BLaER1 treated with 17β-estradiol and CSF1 and Interleukin-3, amounts not matched to agents 10 nM and 100 nM (cell line): ENCODE results near the gene TUT4.
A peak's percentile ranks its signal among the peaks of the same experiment; 100 is the strongest.

ENCODE experiments used
- H3K27ac ChIP-seq, 11 experiments: shearing (Covaris generic); formaldehyde crosslinking; 2 replicates each; pipeline ENCODE4 v1.8.1; 2022
- H3K27me3 ChIP-seq, 11 experiments: shearing (Covaris generic); formaldehyde crosslinking; 2 replicates each; pipeline ENCODE4 v1.8.1; 2022
- H3K36me3 ChIP-seq, 11 experiments: shearing (Covaris generic); formaldehyde crosslinking; 2 replicates each; pipeline ENCODE4 v1.8.1; 2022
- H3K4me1 ChIP-seq, 10 experiments: shearing (Covaris generic); formaldehyde crosslinking; 2 replicates each; pipeline ENCODE4 v1.8.1; 2022
- H3K4me2 ChIP-seq, 11 experiments: shearing (Covaris generic); formaldehyde crosslinking; 2 replicates each; pipeline ENCODE4 v1.8.1; 2022
- H3K4me3 ChIP-seq, 10 experiments: shearing (Covaris generic); formaldehyde crosslinking; 2 replicates each; pipeline ENCODE4 v1.8.1; 2022
- H3K9ac ChIP-seq, 11 experiments: shearing (Covaris generic); formaldehyde crosslinking; 2 replicates each; pipeline ENCODE4 v1.8.1; 2022
- H3K9me3 ChIP-seq, 11 experiments: shearing (Covaris generic); formaldehyde crosslinking; replicated peaks in 1 of 11; 2 replicates each; pipeline ENCODE4 v1.8.1; 2022
- H4K20me1 ChIP-seq, 11 experiments: shearing (Covaris generic); formaldehyde crosslinking; 2 replicates each; pipeline ENCODE4 v1.8.1; 2022
- Cebpa-rat ChIP-seq, 11 experiments: shearing (Covaris generic); IDR thresholded peaks; 2 replicates each; pipeline ENCODE4 v1.8.1; 2022

The TUT4 gene

DNA sequence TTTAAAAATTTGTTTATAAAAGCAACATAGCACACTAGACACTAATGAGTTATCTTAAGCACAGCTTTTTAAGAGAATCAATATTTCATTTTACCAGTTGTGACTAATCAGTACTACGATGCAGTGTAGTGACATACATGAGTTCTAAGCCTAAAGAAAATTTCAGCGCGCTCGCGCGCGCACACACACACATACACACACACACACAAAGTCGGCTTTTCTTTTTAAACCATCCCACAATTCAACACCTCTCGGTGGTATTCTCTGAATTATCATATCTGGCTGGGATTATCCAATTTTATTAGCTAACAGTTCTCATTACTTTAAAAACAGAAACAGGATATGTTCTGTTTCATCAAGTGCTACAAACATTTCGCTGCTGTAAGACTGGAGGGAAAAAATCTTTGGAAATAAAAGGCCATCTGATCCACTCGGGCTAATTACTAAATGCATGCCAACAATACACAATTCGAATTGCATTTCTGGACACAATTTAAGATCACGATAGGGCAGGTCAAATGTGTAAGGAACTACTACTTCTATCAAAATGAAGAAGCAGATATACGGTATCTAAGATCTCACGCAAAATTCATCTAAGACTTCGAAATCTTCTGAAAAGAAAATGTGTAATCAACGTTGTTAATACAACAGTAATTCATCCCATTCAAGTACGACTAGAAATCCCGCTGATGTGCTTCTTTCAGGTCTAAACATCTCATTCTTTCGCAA lies 1.2 kb downstream of the TUT4 start:
- Histone ChIP-seq H3K9me3 (peaks cover 3 to 14% (median 10%) of the 10 kb centered on the region in 11 experiments; a peak in 21 of 22 replicates), H4K20me1 (peaks cover 0 to 60% (median 38%) of the 10 kb centered on the region in 11 experiments; a peak in 18 of 22 replicates)

GRCh38 chr1:52550447-52550846 lies 2.4 kb downstream of the TUT4 start:
- peaks cover 18 to 36% (median 27%) of the 10 kb centered on the region in 10 experiments for H3K4me1 ChIP-seq
- H3K36me3 ChIP-seq = peaks cover 4 to 33% (median 21%) of the 10 kb centered on the region in 11 experiments; a peak in 19 of 22 replicates
- TF ChIP-seq Cebpa-rat (IDR thresholded peaks at IDR 0.05) = no peak
- no peaks in the 10 kb centered on the region for H3K27me3 ChIP-seq
- H3K4me3 ChIP-seq = peak overlapping the region in 1 of 10 experiments; percentile 1; a peak in 2 of 20 replicates
- no peak overlapping the region for H3K27ac ChIP-seq
- peak overlapping the region; percentile 56 to 92 (median 83) for H3K4me2 ChIP-seq
- H3K9ac ChIP-seq = peak overlapping the region in 5 of 11 experiments; percentile 38 to 97 (median 45); a peak in 8 of 22 replicates
- H4K20me1 ChIP-seq = peaks cover 0 to 68% (median 39%) of the 10 kb centered on the region in 11 experiments; a peak in 18 of 22 replicates
- H3K9me3 ChIP-seq = peaks cover 4 to 26% (median 22%) of the 10 kb centered on the region in 11 experiments; a peak in 21 of 22 replicates

More for the DNA sequence above, 1.2 kb downstream of the TUT4 start:
- no peak for TF ChIP-seq Cebpa-rat (IDR thresholded peaks at IDR 0.05)
- Histone ChIP-seq H3K36me3 (peaks cover 3 to 21% (median 9%) of the 10 kb centered on the region in 11 experiments; a peak in 18 of 22 replicates), H3K4me1 (peaks cover 18 to 37% (median 27%) of the 10 kb centered on the region in 10 experiments), H3K4me2 (peak overlapping the region; percentile 75 to 92 (median 83)), H3K9ac (peak overlapping the region; percentile 91 to 99 (median 98)), H3K27me3 (no peaks in the 10 kb centered on the region), H3K4me3 (peak overlapping the region; percentile 85 to 99 (median 95)), H3K27ac (peak overlapping the region; percentile 89 to 99 (median 97); a peak in 21 of 22 replicates)

GRCh38 chr1:52549267-52549666 lies 3.6 kb downstream of the TUT4 start:
- Histone ChIP-seq H4K20me1 (peaks cover 0 to 72% (median 39%) of the 10 kb centered on the region in 11 experiments; a peak in 18 of 22 replicates), H3K27ac (no peak overlapping the region), H3K4me3 (no peak overlapping the region), H3K9me3 (peaks cover 15 to 38% (median 34%) of the 10 kb centered on the region in 11 experiments), H3K36me3 (peaks cover 10 to 45% (median 33%) of the 10 kb centered on the region in 11 experiments; a peak in 21 of 22 replicates), H3K4me2 (peak overlapping the region in 2 of 11 experiments; percentile 8 to 23; a peak in 1 of 22 replicates), H3K27me3 (no peaks in the 10 kb centered on the region), H3K4me1 (peaks cover 8 to 25% (median 18%) of the 10 kb centered on the region in 10 experiments), H3K9ac (no peak overlapping the region)
- no peak for TF ChIP-seq Cebpa-rat (IDR thresholded peaks at IDR 0.05)

GRCh38 chr1:52546852-52547251 lies 6.0 kb downstream of the TUT4 start:
- Histone ChIP-seq H3K27ac (no peak overlapping the region), H3K36me3 (peaks cover 31 to 69% (median 56%) of the 10 kb centered on the region in 11 experiments), H3K9ac (no peak overlapping the region), H3K4me1 (peaks cover 5 to 20% (median 12%) of the 10 kb centered on the region in 10 experiments), H3K4me2 (no peak overlapping the region), H4K20me1 (peaks cover 0 to 76% (median 39%) of the 10 kb centered on the region in 11 experiments; a peak in 18 of 22 replicates), H3K4me3 (no peak overlapping the region), H3K27me3 (no peaks in the 10 kb centered on the region), H3K9me3 (peaks cover 40 to 62% (median 58%) of the 10 kb centered on the region in 11 experiments)
- no peak for TF ChIP-seq Cebpa-rat (IDR thresholded peaks at IDR 0.05)

- peaks cover 58 to 81% (median 76%) of the 10 kb centered on the region in 11 experiments for H3K9me3 ChIP-seq
- no peak overlapping the region for H3K9ac ChIP-seq
- no peaks in the 10 kb centered on the region for H3K27me3 ChIP-seq
- H3K4me3 ChIP-seq = peak overlapping the region in 3 of 10 experiments; percentile 11 to 13 (median 11); a peak in 4 of 20 replicates
- H4K20me1 ChIP-seq = peaks cover 0 to 72% (median 31%) of the 10 kb centered on the region in 11 experiments; a peak in 15 of 22 replicates
- H3K27ac ChIP-seq = no peak overlapping the region
- H3K36me3 ChIP-seq = peaks cover 34 to 88% (median 71%) of the 10 kb centered on the region in 11 experiments
- H3K4me2 ChIP-seq = no peak overlapping the region
- peaks cover 0 to 11% (median 1%) of the 10 kb centered on the region in 10 experiments; a peak in 7 of 20 replicates for H3K4me1 ChIP-seq
- no peak for TF ChIP-seq Cebpa-rat (IDR thresholded peaks at IDR 0.05)
Measured at GRCh38 chr1:52544665-52545525, 8.0 kb downstream of the TUT4 start.

DNA sequence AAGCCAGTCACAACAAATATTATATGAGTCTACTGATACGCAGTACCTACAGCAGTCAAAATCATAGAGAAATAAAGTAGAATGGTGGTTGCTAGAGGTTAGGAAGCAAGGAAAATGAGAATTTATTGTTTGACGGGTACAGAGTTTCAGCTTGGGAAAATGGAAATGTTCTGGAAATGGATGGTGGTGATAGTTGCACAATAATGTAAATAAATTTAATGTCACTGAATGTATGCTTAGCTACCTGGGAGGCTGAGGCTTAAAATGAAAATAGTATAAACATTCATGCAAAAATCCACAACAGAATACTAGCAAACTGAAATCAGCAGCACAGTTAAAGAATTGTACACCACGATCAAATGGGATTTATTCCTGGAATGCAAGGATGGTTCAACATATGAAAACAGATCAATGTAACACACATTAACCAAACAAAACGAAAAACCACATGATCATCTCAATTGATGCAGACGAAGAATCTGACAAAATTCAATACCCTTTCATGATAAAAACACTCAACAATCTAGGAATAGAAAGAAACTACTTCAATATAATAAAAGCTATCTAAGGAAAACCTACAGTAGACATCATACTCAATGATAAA lies 10.7 kb downstream of the TUT4 start:
- Histone ChIP-seq H3K27ac (no peak overlapping the region), H4K20me1 (peaks cover 0 to 71% (median 25%) of the 10 kb centered on the region in 11 experiments; a peak in 14 of 22 replicates), H3K4me3 (0 out of 20 replicates have a peak overlapping the region, but pooled peaks of 1 of the 10 experiments have one; percentile 9), H3K4me2 (no peak overlapping the region), H3K9me3 (peaks cover 64 to 98% (median 93%) of the 10 kb centered on the region in 11 experiments), H3K36me3 (peaks cover 41 to 100% (median 93%) of the 10 kb centered on the region in 11 experiments), H3K4me1 (no peaks in the 10 kb centered on the region), H3K9ac (no peak overlapping the region), H3K27me3 (no peaks in the 10 kb centered on the region)
- no peak for TF ChIP-seq Cebpa-rat (IDR thresholded peaks at IDR 0.05)

- H4K20me1 ChIP-seq = peaks cover 4 to 75% (median 53%) of the 10 kb centered on the region in 11 experiments; a peak in 17 of 22 replicates
- peaks cover 31 to 67% (median 62%) of the 10 kb centered on the region in 11 experiments for H3K9me3 ChIP-seq
- peak overlapping the region in 1 of 10 experiments; percentile 15; a peak in 1 of 20 replicates for H3K4me3 ChIP-seq
- no peak overlapping the region for H3K9ac ChIP-seq
- no peaks in the 10 kb centered on the region for H3K27me3 ChIP-seq
- peaks cover 19 to 40% (median 33%) of the 10 kb centered on the region in 10 experiments; a peak in 19 of 20 replicates for H3K4me1 ChIP-seq
- no peak overlapping the region for H3K27ac ChIP-seq
- no peak for TF ChIP-seq Cebpa-rat (IDR thresholded peaks at IDR 0.05)
- H3K4me2 ChIP-seq = no peak overlapping the region
- H3K36me3 ChIP-seq = peaks cover 13 to 84% (median 63%) of the 10 kb centered on the region in 11 experiments; a peak in 21 of 22 replicates
Measured at GRCh38 chr1:52534928-52535764, 17.7 kb downstream of the TUT4 start.
